ENCODE results near the gene XK.

GRCh38 chrX:37776283-37776986 lies 90.8 kb downstream of the XK start:
- TF ChIP-seq CTCF (IDR thresholded peaks at IDR 0.05) (no peak), ZFX (IDR thresholded peaks at IDR 0.05; ENCODE audit: borderline replicate concordance) (no peak)
